Cerebellar nuclear complex (tissue), 1 donor: ENCODE results near the gene BIRC6.
"Not testable (repeated sequence)": the region's sequence is repeated elsewhere in the genome, so short reads cannot be mapped to it uniquely, and the experiment has no call there.

Source experiments
- DNase-seq, 2 experiments: peaks; one replicate each; lab custom pipeline; 2025; lab: John Stamatoyannopoulos, UW

The BIRC6 gene, protein sequence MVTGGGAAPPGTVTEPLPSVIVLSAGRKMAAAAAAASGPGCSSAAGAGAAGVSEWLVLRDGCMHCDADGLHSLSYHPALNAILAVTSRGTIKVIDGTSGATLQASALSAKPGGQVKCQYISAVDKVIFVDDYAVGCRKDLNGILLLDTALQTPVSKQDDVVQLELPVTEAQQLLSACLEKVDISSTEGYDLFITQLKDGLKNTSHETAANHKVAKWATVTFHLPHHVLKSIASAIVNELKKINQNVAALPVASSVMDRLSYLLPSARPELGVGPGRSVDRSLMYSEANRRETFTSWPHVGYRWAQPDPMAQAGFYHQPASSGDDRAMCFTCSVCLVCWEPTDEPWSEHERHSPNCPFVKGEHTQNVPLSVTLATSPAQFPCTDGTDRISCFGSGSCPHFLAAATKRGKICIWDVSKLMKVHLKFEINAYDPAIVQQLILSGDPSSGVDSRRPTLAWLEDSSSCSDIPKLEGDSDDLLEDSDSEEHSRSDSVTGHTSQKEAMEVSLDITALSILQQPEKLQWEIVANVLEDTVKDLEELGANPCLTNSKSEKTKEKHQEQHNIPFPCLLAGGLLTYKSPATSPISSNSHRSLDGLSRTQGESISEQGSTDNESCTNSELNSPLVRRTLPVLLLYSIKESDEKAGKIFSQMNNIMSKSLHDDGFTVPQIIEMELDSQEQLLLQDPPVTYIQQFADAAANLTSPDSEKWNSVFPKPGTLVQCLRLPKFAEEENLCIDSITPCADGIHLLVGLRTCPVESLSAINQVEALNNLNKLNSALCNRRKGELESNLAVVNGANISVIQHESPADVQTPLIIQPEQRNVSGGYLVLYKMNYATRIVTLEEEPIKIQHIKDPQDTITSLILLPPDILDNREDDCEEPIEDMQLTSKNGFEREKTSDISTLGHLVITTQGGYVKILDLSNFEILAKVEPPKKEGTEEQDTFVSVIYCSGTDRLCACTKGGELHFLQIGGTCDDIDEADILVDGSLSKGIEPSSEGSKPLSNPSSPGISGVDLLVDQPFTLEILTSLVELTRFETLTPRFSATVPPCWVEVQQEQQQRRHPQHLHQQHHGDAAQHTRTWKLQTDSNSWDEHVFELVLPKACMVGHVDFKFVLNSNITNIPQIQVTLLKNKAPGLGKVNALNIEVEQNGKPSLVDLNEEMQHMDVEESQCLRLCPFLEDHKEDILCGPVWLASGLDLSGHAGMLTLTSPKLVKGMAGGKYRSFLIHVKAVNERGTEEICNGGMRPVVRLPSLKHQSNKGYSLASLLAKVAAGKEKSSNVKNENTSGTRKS (N-terminal part only)

GRCh38 chr2:32356681-32357317 is at the start of gene BIRC6:
Gene BIRC6, plus strand, starts transcription at chr2:32357023. Its CDS starts 139 bp downstream, at chr2:32357162.
- peak; percentile 84 to 92 for DNase-seq

- no peak for DNase-seq
These were observed 46.2 kb upstream of the BIRC6 start for GRCh38 chr2:32310577-32310976.

DNA sequence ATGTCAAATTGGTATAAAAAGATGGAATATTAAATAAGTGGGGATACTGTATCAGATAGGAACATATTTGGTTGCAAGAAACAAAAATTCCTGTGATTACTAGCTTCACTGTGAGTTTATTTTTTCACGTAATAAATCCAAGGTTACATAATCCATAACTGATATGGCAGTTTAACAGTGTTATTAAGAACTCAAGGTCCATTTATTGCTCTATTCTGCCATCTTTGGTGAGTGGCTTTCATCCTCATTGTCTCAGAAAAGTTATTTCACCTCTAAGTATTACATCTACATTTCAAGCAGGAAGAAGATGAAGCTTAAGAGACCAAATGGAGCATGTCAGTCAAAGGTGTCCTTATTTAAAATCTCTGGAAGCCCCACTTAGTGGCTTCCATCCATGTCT is 41.9 kb upstream of the BIRC6 start:
- no peak for DNase-seq

DNA sequence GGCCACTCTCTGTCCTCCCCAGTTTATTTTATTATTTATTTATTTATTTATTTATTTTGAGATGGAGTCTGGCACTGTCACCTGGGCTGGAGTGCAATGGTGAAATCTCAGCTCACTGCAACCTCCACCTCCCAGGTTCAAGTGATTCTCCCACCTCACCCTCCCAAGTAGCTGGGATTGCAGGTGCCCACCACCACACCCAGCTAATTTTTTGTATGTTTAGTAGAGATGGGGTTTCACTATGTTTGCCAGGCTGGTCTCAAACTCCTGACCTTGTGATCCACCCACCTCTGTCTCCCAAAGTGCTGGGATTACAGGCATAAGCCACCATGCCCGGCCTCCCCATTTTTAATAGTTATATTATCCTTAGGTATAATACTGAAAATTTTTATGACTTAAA is 28.1 kb upstream of the BIRC6 start:
- DNase-seq, result not testable (repeated sequence)

- DNase-seq, result not testable (repeated sequence)
These were observed 27.4 kb upstream of the BIRC6 start for GRCh38 chr2:32329180-32329980.

GRCh38 chr2:32330136-32330535 is 26.7 kb upstream of the BIRC6 start:
- DNase-seq, result no peak

DNA sequence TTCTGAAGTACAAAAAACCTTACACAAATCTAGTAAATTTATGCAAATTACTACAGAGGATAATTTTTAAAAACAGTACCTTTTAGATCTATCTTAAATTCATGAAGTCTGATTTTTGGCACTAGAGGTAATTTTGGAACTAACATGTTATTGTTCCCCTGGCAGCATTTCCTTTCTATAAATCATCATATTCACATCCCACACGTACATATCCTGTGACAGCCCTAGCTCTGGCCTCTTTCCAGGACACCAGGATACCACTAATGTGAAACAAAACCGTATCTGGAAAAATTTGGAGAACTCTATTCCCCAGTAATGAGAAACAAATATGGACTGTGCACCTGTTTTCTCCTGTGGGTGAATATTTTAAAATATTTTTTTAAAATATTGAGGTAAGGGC is 14.0 kb upstream of the BIRC6 start:
- DNase-seq, result no peak

DNA sequence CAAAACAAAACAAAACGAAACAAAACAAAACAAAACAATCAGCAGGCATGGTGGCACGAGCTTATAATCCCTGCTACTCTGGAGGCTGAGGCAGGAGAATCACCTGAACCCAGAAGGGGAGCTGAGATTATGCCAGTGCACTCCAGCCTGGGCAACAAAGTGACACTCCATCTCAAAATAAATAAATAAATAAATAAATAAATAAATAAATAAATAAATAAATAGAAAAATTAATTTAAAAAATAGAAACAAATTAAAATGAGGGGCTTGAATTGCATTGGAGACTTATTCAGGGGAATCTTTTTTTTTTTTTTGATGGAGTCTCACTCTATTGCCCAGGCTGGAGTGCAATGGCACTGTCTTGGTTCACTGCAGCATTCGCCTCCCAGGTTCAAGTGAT is 6.0 kb upstream of the BIRC6 start:
- DNase-seq, result not testable (repeated sequence)

- peak; percentile 4 to 33 for DNase-seq
These were observed 695 bp upstream of the BIRC6 start for GRCh38 chr2:32355976-32356680.

DNA sequence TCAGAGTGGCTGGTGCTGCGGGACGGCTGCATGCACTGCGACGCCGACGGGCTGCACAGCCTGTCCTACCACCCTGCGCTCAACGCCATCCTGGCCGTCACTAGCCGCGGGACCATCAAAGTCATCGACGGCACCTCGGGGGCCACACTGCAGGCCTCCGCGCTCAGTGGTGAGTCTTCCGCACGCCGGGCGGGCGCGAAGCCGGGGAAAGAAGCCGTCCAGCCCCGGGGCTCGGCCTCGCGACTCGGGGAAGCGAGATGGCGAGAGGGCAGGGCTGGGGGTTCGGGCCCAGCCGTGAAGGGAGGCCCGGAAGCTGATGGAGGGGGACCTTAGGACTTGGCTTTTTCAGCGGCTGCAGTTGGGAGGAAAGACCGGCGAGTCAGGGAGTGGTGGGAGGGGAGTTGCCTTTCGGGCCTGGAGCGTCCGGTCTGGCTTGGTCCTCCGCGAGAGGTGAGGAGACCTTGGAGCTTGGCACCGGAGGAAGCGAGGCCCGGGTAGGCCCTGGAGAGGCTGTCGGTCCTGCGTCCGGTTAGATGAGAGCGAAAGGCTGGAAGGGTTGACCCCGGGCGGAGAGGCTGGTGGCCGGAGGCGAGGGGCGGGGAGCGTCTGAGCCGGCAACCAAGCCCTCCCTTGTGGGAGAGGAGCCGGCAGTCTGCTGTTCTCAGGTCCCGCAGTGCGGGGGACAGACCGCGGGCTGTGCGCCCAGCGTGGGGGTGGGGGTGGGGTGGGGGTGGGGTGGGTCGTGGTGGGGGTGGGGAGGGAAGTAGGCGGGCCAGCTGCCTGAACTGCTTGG is 691 bp downstream of the BIRC6 start:
- no peak for DNase-seq

- DNase-seq, result no peak
These were observed 1.3 kb downstream of the BIRC6 start for GRCh38 chr2:32358111-32358482.

- DNase-seq, result no peak
These were observed 3.6 kb downstream of the BIRC6 start for GRCh38 chr2:32360416-32360815.

GRCh38 chr2:32362997-32363396 is 6.2 kb downstream of the BIRC6 start:
- not testable (repeated sequence) for DNase-seq

GRCh38 chr2:32363597-32363996 is 6.8 kb downstream of the BIRC6 start:
- DNase-seq, result no peak

DNA sequence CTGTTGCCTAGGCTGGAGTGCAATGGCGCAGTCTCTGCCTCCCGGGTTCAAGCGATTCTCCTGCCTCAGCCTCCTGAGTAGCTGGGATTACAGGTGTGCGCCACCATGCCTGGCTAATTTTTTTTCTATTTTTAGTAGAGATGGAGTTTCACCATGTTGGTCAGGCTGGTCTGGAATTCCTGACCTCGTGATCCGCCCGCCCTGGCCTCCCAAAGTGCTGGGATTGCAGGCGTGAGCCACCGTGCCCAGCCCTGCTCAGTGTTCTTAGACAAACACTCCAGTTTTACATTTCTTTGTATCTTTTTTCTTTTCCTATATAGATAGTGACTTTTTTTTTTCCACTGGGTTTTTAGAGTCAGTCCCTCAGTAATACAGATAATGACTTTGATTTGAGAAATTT is 7.5 kb downstream of the BIRC6 start:
- DNase-seq, result not testable (repeated sequence)

GRCh38 chr2:32365679-32366078 is 8.9 kb downstream of the BIRC6 start:
- DNase-seq, result not testable (repeated sequence)

DNA sequence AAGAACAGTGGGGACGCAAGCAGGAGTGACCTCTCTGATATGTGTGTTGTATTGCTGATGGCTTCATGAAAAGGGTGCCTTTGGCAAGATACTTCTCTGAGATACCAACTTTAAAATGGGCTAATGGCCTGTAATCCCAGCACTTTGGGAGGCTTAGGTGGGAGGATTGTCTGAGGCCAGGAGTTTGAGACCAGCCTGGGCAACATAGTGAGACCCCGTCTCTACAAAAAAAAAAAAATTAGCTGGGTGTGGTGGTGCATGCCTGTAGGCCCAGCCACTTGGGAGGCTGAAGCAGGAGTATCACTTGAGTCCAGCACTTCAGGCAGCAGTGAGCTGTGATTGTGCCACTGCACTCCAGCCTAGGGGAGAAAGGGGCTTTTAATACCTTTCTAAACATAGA is 9.8 kb downstream of the BIRC6 start:
- no peak for DNase-seq

DNA sequence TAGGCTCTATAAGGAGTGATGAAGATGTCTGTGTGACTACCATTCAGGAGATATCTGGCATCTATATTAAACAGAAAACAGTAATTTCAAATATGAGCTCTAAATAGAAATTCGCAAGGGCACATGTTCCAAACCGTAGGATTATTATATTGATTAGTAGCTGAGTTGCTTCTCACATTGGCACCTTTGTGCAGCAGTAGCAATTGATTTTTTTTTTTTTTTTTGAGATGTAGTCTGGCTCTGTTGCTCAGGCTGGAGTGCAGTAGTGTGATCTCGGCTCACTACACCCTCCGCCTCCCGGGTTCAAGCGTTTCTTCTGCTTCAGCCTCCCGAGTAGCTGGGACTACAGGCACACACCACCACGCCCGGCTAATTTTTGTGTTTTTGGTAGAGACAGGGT is 12.4 kb downstream of the BIRC6 start:
- DNase-seq, result no peak

DNA sequence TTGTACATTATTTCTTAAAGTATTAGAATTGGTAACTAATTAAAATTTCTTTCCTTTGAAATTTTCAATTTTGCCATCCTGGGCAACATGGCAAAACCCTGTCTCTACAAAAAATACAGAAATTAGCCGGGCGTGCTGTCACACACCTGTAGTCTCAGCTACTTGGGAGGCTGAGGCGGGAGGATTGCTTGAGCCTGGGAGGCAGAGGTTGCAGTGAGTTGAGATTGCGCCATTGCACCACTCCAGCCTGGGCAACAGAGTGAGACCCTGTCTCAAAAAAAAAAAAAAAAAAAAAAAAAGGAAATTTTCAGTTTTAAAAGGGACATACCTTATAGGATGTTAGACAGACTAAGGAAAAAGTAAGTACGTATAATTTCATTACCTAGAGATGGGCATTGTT is 14.1 kb downstream of the BIRC6 start:
- not testable (repeated sequence) for DNase-seq
